ENCODE measurements around the gene DNER. TPM values are rescaled to one million over a fixed set of nuclear protein-coding genes. Genes with fewer than 3 reads are reported as not detected.

DNER gene
- total RNA-seq, 1 experiment from 2014 or later = 8.4 TPM

GRCh38 chr2:229409751-229410181, 304.6 kb downstream of the DNER start:
- intact Hi-C loops (cut with micrococcal nuclease; ENCODE audit: unreplicated experiment) = no loop called here
- BruUV-seq (replicated peaks) = no TSS peak
- Histone ChIP-seq H3K4me3 (ENCODE audit: low read depth, low read length, poor library complexity, severe bottlenecking) (no peak overlapping the region), H3K9me3 (ENCODE audit: low read depth, low read length, poor library complexity, severe bottlenecking) (no peaks in the 10 kb centered on the region), H3K36me3 (ENCODE audit: insufficient read depth, low read length, poor library complexity, severe bottlenecking) (no peaks in the 10 kb centered on the region), H3K27ac (ENCODE audit: low read depth, low read length, poor library complexity, severe bottlenecking) (no peak overlapping the region), H3K4me1 (ENCODE audit: insufficient read depth, low read length, poor library complexity, severe bottlenecking) (peaks cover 30% of the 10 kb centered on the region), H3K27me3 (replicated peaks; ENCODE audit: insufficient read depth, low read depth, low read length, poor library complexity) (no peaks in the 10 kb centered on the region)
- TF ChIP-seq CTCF (conservative IDR thresholded peaks at IDR 0.05; ENCODE audit: low read depth, low read length) (no peak), EZH2 (IDR thresholded peaks at IDR 0.05; ENCODE audit: borderline replicate concordance, low read depth, low read length, poor library complexity, severe bottlenecking) (no peak)
- DNase-seq (ENCODE audit: low spot score) = peak; percentile 66
- ChIA-PET POLR2A (ENCODE audit: low non-redundant PET) (no interaction called here), CTCF (interaction anchor here (0.9 kb wide), 1 partner anchor 177 kb away, joined by 3 read pairs; no protein-coding TSS in a partner anchor)

GRCh38 chr2:229408962-229409361, 305.4 kb downstream of the DNER start:
- POLR2A ChIA-PET (ENCODE audit: low non-redundant PET) = no interaction called here
- BruUV-seq (replicated peaks) = no TSS peak
- H3K4me1 ChIP-seq (ENCODE audit: insufficient read depth, low read length, poor library complexity, severe bottlenecking) = peaks cover 30% of the 10 kb centered on the region
- intact Hi-C loops (cut with micrococcal nuclease; ENCODE audit: unreplicated experiment) = no loop called here
- H3K27me3 ChIP-seq (replicated peaks; ENCODE audit: insufficient read depth, low read depth, low read length, poor library complexity) = no peaks in the 10 kb centered on the region
- H3K27ac ChIP-seq (ENCODE audit: low read depth, low read length, poor library complexity, severe bottlenecking) = peak overlapping the region; percentile 39
- TF ChIP-seq EZH2 (IDR thresholded peaks at IDR 0.05; ENCODE audit: borderline replicate concordance, low read depth, low read length, poor library complexity, severe bottlenecking) (no peak), CTCF (conservative IDR thresholded peaks at IDR 0.05; ENCODE audit: low read depth, low read length) (no peak)
- no peaks in the 10 kb centered on the region for H3K36me3 ChIP-seq (ENCODE audit: insufficient read depth, low read length, poor library complexity, severe bottlenecking)
- no peaks in the 10 kb centered on the region for H3K9me3 ChIP-seq (ENCODE audit: low read depth, low read length, poor library complexity, severe bottlenecking)
- DNase-seq (ENCODE audit: low spot score) = peak; percentile 17
- CTCF ChIA-PET = no interaction called here
- H3K4me3 ChIP-seq (ENCODE audit: low read depth, low read length, poor library complexity, severe bottlenecking) = no peak overlapping the region

GRCh38 chr2:229408356-229408755, 306.0 kb downstream of the DNER start:
- Histone ChIP-seq H3K9me3 (ENCODE audit: low read depth, low read length, poor library complexity, severe bottlenecking) (no peaks in the 10 kb centered on the region), H3K36me3 (ENCODE audit: insufficient read depth, low read length, poor library complexity, severe bottlenecking) (no peaks in the 10 kb centered on the region), H3K27ac (ENCODE audit: low read depth, low read length, poor library complexity, severe bottlenecking) (no peak overlapping the region), H3K27me3 (replicated peaks; ENCODE audit: insufficient read depth, low read depth, low read length, poor library complexity) (no peaks in the 10 kb centered on the region), H3K4me1 (ENCODE audit: insufficient read depth, low read length, poor library complexity, severe bottlenecking) (peaks cover 30% of the 10 kb centered on the region), H3K4me3 (ENCODE audit: low read depth, low read length, poor library complexity, severe bottlenecking) (no peak overlapping the region)
- CTCF ChIA-PET = no interaction called here
- DNase-seq (ENCODE audit: low spot score) = peak; percentile 88
- no peak for TF ChIP-seq CTCF (conservative IDR thresholded peaks at IDR 0.05; ENCODE audit: low read depth, low read length)
- no peak for TF ChIP-seq EZH2 (IDR thresholded peaks at IDR 0.05; ENCODE audit: borderline replicate concordance, low read depth, low read length, poor library complexity, severe bottlenecking)
- POLR2A ChIA-PET (ENCODE audit: low non-redundant PET) = no interaction called here
- intact Hi-C loops (cut with micrococcal nuclease; ENCODE audit: unreplicated experiment) = no loop called here
- BruUV-seq (replicated peaks) = no TSS peak
